IMR-90 (cell line): ENCODE measurements around the gene TMEM161B. TPM values are rescaled to one million over a fixed set of nuclear protein-coding genes. Genes with fewer than 3 reads are reported as not detected.

Source experiments
- ATAC-seq: fragments of 200-7000 bp; cut with Tn5 transposase; 2 replicates; pipeline ENCODE4 v1.9.1; 2020; ENCODE audit warnings: low read depth, mild to moderate bottlenecking, moderate library complexity
- BruUV-seq: library from RNA; stranded (reverse); fragments of 400-500 nt; replicated peaks from 2 replicates; lab custom pipeline; 2021; lab: Mats Ljungman, UMichigan
- CTCF ChIA-PET: fragments of 300-600 bp; formaldehyde crosslinking; extraction: SDS; loops from one replicate; lab custom pipeline; 2021; ENCODE audit warnings: antibody characterized with exemption; lab: Yijun Ruan, JAX
- POLR2A ChIA-PET: fragments of 300-600 bp; sonication (Branson Sonifier 250); formaldehyde crosslinking; loops from one replicate; lab custom pipeline; 2022; ENCODE audit warnings: antibody characterized with exemption; ENCODE audit not compliant: unreplicated experiment; lab: Charles Lee
- DNase-seq: peaks from one replicate; pipeline ENCODE4 v3.0.0; 2013
- H2AFZ ChIP-seq: replicated peaks from 2 replicates; pipeline ENCODE3; 2013; ENCODE audit warnings: low read length, mild to moderate bottlenecking; ENCODE audit not compliant: poor library complexity
- H2AK5ac ChIP-seq: 2 replicates; pipeline ENCODE4 v1.6.1; 2013; ENCODE audit warnings: low read depth, low read length, inconsistent platforms
- H2AK9ac ChIP-seq: replicated peaks from 2 replicates; pipeline ENCODE3; 2013; ENCODE audit warnings: mild to moderate bottlenecking, low read depth, low read length, moderate library complexity; ENCODE audit not compliant: poor library complexity
- H2BK120ac ChIP-seq: 2 replicates; pipeline ENCODE4 v1.6.1; 2013; ENCODE audit warnings: low read depth, low read length, inconsistent platforms
- H2BK15ac ChIP-seq: 3 replicates; pipeline ENCODE4 v1.6.1; 2013; ENCODE audit warnings: low read depth, low read length, inconsistent platforms
- H2BK20ac ChIP-seq: 2 replicates; pipeline ENCODE4 v1.6.1; 2013; ENCODE audit warnings: low read depth, mild to moderate bottlenecking, inconsistent platforms, low read length, moderate library complexity
- H2BK5ac ChIP-seq: 2 replicates; pipeline ENCODE4 v1.6.1; 2013; ENCODE audit warnings: mild to moderate bottlenecking, low read depth, low read length, inconsistent platforms; ENCODE audit not compliant: poor library complexity, severe bottlenecking
- H3K14ac ChIP-seq: replicated peaks from 2 replicates; pipeline ENCODE4 v1.6.1; 2013; ENCODE audit warnings: low read depth, low read length, inconsistent platforms
- H3K18ac ChIP-seq: 2 replicates; pipeline ENCODE4 v1.6.1; 2013; ENCODE audit warnings: low read depth, low read length, control low read depth
- H3K23ac ChIP-seq: 2 replicates; pipeline ENCODE4 v1.6.1; 2013; ENCODE audit warnings: low read depth, low read length, inconsistent platforms
- H3K27ac ChIP-seq: 2 replicates; pipeline ENCODE4 v1.5.1; 2013; ENCODE audit warnings: mild to moderate bottlenecking, control low read depth, low read length; ENCODE audit not compliant: insufficient read depth
- H3K27me3 ChIP-seq: 2 replicates; pipeline ENCODE4 v1.6.1; 2013; ENCODE audit warnings: low read length; ENCODE audit not compliant: control insufficient read depth, insufficient read depth
- H3K36me3 ChIP-seq: 2 replicates; pipeline ENCODE4 v1.6.1; 2013; ENCODE audit warnings: low read length, mixed read lengths; ENCODE audit not compliant: control insufficient read depth, insufficient read depth
- H3K4ac ChIP-seq: 2 replicates; pipeline ENCODE4 v1.6.1; 2013; ENCODE audit warnings: low read depth, low read length, inconsistent platforms
- H3K4me1 ChIP-seq: 2 replicates; pipeline ENCODE4 v1.6.1; 2013; ENCODE audit warnings: low read length, mixed read lengths; ENCODE audit not compliant: control insufficient read depth, insufficient read depth
- H3K4me2 ChIP-seq: 2 replicates; pipeline ENCODE4 v1.6.1; 2013; ENCODE audit warnings: low read depth, mild to moderate bottlenecking, control low read depth, low read length, moderate library complexity
- H3K4me3 ChIP-seq: 2 replicates; pipeline ENCODE4 v1.5.1; 2013; ENCODE audit warnings: low read depth, mild to moderate bottlenecking, control low read depth, low read length, moderate library complexity; ENCODE audit not compliant: insufficient read depth
- H3K56ac ChIP-seq: 2 replicates; pipeline ENCODE4 v1.6.1; 2013; ENCODE audit warnings: low read length, inconsistent platforms; ENCODE audit not compliant: insufficient read depth; ENCODE audit errors: extremely low read depth
- H3K79me1 ChIP-seq, 2 experiments: 2 replicates each; pipeline ENCODE4 v1.6.1; 2013; ENCODE audit warnings: low read length in 2 of 2, inconsistent platforms in 1 of 2, low read depth in 1 of 2
- H3K9ac ChIP-seq: 2 replicates; pipeline ENCODE4 v1.6.1; 2013; ENCODE audit warnings: low read depth, low read length, control low read depth
- H3K9me1 ChIP-seq: 2 replicates; pipeline ENCODE4 v1.6.1; 2013; ENCODE audit warnings: low read length, inconsistent platforms; ENCODE audit not compliant: insufficient read depth
- H3K9me3 ChIP-seq: 2 replicates; pipeline ENCODE4 v1.6.1; 2013; ENCODE audit warnings: low read length; ENCODE audit not compliant: control insufficient read depth, insufficient read depth
- H4K20me1 ChIP-seq: 2 replicates; pipeline ENCODE4 v1.6.1; 2013; ENCODE audit warnings: low read length, inconsistent platforms; ENCODE audit not compliant: insufficient read depth
- H4K5ac ChIP-seq: 2 replicates; pipeline ENCODE4 v1.6.1; 2013; ENCODE audit warnings: mild to moderate bottlenecking, low read depth, low read length, control low read depth
- H4K8ac ChIP-seq, 2 experiments: 2 replicates each; pipeline ENCODE4 v1.6.1; 2013; ENCODE audit warnings: low read depth in 2 of 2, low read length in 2 of 2, control low read depth in 1 of 2, inconsistent platforms in 1 of 2
- H4K91ac ChIP-seq: 2 replicates; pipeline ENCODE4 v1.6.1; 2013; ENCODE audit warnings: low read depth, low read length, inconsistent platforms; ENCODE audit not compliant: insufficient read depth
- BHLHE40 ChIP-seq: fragments of 150-350 bp; IDR thresholded peaks from 2 replicates; pipeline ENCODE4 v1.6.1; 2016; ENCODE audit warnings: mild to moderate bottlenecking, low read depth, low read length
- CEBPB ChIP-seq: IDR thresholded peaks from 2 replicates; pipeline ENCODE4 v1.6.1; 2012; ENCODE audit warnings: low read depth, low read length, improper control_type of control experiment
- MAFK ChIP-seq: IDR thresholded peaks from 2 replicates; pipeline ENCODE4 v1.6.1; 2012; ENCODE audit warnings: low read depth, low read length, improper control_type of control experiment
- MAZ ChIP-seq: IDR thresholded peaks from 2 replicates; pipeline ENCODE4 v1.6.1; 2012; ENCODE audit warnings: low read depth, mild to moderate bottlenecking, low read length, improper control_type of control experiment, moderate library complexity, borderline replicate concordance
- RAD21 ChIP-seq: IDR thresholded peaks from 2 replicates; pipeline ENCODE4 v1.6.1; 2012; ENCODE audit warnings: low read length, improper control_type of control experiment
- RCOR1 ChIP-seq: IDR thresholded peaks from 2 replicates; pipeline ENCODE4 v1.6.1; 2012; ENCODE audit warnings: mild to moderate bottlenecking, low read length, improper control_type of control experiment; ENCODE audit not compliant: insufficient replicate concordance
- RFX5 ChIP-seq: IDR thresholded peaks from 2 replicates; pipeline ENCODE4 v1.8.0; 2012; ENCODE audit warnings: low read depth, mild to moderate bottlenecking, low read length, moderate library complexity
- WGBS, 2 experiments: methylation state at CpG; one replicate each; pipeline versions ENCODE4 v1.1.5 to v1.1.7; 2013; ENCODE audit warnings: missing lambda C conversion rate in 2 of 2; ENCODE audit not compliant: insufficient read length in 1 of 2; ENCODE audit errors: extremely low coverage in 2 of 2; 5-methylcytosine and 5-hydroxymethylcytosine counted together
- dilution Hi-C: fragments of 300-500 bp; cut with HindIII; formaldehyde crosslinking; loops from one replicate; pipeline ENCODE4 v1.14.3; 2018; ENCODE audit warnings: low sequenced_read_pairs; ENCODE audit not compliant: unreplicated experiment
- in situ Hi-C: fragments of 300-500 bp; cut with MboI; formaldehyde crosslinking; loops from 3 replicates; pipeline ENCODE4 v1.14.3; 2019; ENCODE audit warnings: low sequenced_read_pairs, inconsistent platforms, mixed read lengths
- intact Hi-C: fragments of 100-400 bp; cut with micrococcal nuclease; formaldehyde crosslinking; loops from 2 replicates; pipeline ENCODE4 v1.10.0; 2022
- polyA plus RNA-seq, 3 experiments: library from polyadenylated mRNA; depleted of rRNA; stranded (reverse); fragments of >200 nt; gene quantifications; 2 replicates each; pipeline ENCODE4 v1.2.3, GENCODE V29; 2012; ENCODE audit warnings: low replicate concordance in 1 of 3
- total RNA-seq: library from RNA; depleted of rRNA; stranded (reverse); fragments of >200 nt; gene quantifications from 2 replicates; pipeline ENCODE4 v1.2.3, GENCODE V29; 2012
- TF ChIP-seq, protein P1 (sequence below): fragments of 150-350 bp; IDR thresholded peaks from 2 replicates; pipeline ENCODE4 v1.6.1; 2016; ENCODE audit warnings: low read depth, mild to moderate bottlenecking, low read length, moderate library complexity, borderline replicate concordance
- TF ChIP-seq, protein P2 (sequence below): conservative IDR thresholded peaks from 2 replicates; pipeline ENCODE4 v1.5.1; 2012; ENCODE audit warnings: mild to moderate bottlenecking, low read depth, low read length, improper control_type of control experiment

The TMEM161B gene
- total and polyA plus RNA-seq, 2 of the 4 experiments (the other 2 are of a cell fraction) = 7.4 to 9.3 TPM

DNA sequence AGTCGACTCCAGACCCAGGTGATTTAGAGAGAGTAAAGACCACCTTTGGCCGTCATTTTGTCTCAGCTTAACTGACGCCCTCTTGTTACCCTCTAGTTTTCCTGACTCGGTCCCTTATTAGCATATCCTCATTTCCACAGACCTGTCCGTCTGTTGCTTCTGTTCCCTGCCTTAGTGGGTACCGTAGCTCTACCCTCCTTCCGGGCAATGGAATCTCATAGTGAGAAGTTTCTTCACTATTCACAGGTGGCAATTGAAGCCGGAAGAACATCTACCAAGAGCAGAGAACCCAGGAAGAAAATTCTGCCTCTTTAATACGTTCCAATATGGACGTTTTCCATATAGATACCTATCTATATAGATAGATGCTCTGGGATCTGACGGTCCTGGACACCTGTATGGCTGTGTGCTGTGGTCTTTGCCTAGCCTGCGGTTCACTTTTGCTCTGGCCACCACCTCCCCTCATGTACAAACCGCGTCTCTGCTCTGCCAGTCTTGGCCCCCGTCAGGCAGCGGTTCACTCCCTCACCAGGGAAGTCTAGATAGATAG is 652 bp upstream of the TMEM161B start:
- Histone ChIP-seq H3K14ac (peak overlapping the region; percentile 87), H2AK9ac (peak overlapping the region; percentile 48), H3K4me2 (peak overlapping the region; percentile 100), H2BK5ac (peak overlapping the region; percentile 19), H2BK20ac (no peak overlapping the region), H3K27me3 (no peaks in the 10 kb centered on the region), H3K9me1 (no peaks in the 10 kb centered on the region; the same call in 1 of the 2 replicates), H4K8ac (peak overlapping the region; percentile 94 to 99), H4K91ac (peak overlapping the region; percentile 71), H3K36me3 (peaks cover 7% of the 10 kb centered on the region), H3K56ac (peak overlapping the region; percentile 60), H2AK5ac (peak overlapping the region; percentile 30; the same call in 1 of the 2 replicates), H3K9me3 (no peaks in the 10 kb centered on the region), H2AFZ (peak overlapping the region; percentile 95), H3K18ac (peak overlapping the region; percentile 11; the same call in 1 of the 2 replicates), H4K5ac (peak overlapping the region; percentile 67), H3K23ac (peak overlapping the region; percentile 88), H3K27ac (peak overlapping the region; percentile 28), H2BK120ac (no peak overlapping the region), H2BK15ac (no peak overlapping the region; the same call in 2 of the 3 replicates), H3K4me3 (peak overlapping the region; percentile 81), H3K79me1 (peaks cover 33 to 39% of the 10 kb centered on the region in 2 experiments), H4K20me1 (no peaks in the 10 kb centered on the region), H3K4ac (peak overlapping the region; percentile 78), H3K9ac (peak overlapping the region; percentile 65), H3K4me1 (no peaks in the 10 kb centered on the region; the same call in none of the 2 replicates)
- BruUV-seq = no TSS peak
- WGBS, 2 experiments = 0% methylated on average over 2 of the region's 16 CpGs; no CpG with 5 or more reads in 1 of the 2 experiments
- ATAC-seq (peak; percentile 47), DNase-seq (peak; percentile 16)
- in situ Hi-C loops = no loop called here
- intact Hi-C loops = no loop called here
- TF ChIP-seq RFX5 (no peak), RCOR1 (no peak), MAFK (no peak), MAZ (no peak), BHLHE40 (no peak), RAD21 (no peak), CEBPB (no peak)
- TF ChIP-seq, protein P1, sequence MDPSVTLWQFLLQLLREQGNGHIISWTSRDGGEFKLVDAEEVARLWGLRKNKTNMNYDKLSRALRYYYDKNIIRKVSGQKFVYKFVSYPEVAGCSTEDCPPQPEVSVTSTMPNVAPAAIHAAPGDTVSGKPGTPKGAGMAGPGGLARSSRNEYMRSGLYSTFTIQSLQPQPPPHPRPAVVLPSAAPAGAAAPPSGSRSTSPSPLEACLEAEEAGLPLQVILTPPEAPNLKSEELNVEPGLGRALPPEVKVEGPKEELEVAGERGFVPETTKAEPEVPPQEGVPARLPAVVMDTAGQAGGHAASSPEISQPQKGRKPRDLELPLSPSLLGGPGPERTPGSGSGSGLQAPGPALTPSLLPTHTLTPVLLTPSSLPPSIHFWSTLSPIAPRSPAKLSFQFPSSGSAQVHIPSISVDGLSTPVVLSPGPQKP = no peak
- TF ChIP-seq, protein P2, sequence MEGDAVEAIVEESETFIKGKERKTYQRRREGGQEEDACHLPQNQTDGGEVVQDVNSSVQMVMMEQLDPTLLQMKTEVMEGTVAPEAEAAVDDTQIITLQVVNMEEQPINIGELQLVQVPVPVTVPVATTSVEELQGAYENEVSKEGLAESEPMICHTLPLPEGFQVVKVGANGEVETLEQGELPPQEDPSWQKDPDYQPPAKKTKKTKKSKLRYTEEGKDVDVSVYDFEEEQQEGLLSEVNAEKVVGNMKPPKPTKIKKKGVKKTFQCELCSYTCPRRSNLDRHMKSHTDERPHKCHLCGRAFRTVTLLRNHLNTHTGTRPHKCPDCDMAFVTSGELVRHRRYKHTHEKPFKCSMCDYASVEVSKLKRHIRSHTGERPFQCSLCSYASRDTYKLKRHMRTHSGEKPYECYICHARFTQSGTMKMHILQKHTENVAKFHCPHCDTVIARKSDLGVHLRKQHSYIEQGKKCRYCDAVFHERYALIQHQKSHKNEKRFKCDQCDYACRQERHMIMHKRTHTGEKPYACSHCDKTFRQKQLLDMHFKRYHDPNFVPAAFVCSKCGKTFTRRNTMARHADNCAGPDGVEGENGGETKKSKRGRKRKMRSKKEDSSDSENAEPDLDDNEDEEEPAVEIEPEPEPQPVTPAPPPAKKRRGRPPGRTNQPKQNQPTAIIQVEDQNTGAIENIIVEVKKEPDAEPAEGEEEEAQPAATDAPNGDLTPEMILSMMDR = no peak
- dilution Hi-C loops = no loop called here
- CTCF ChIA-PET = no interaction called here
- POLR2A ChIA-PET = no interaction called here
